IMR-90 (cell line): ENCODE data around the gene EIF4E3. TPM values are rescaled to one million over a fixed set of nuclear protein-coding genes. Genes with fewer than 3 reads are reported as not detected.

Source experiments
- ATAC-seq: fragments of 200-7000 bp; cut with Tn5 transposase; 2 replicates; pipeline ENCODE4 v1.9.1; 2020; ENCODE audit warnings: low read depth, mild to moderate bottlenecking, moderate library complexity
- BruUV-seq: library from RNA; stranded (reverse); fragments of 400-500 nt; replicated peaks from 2 replicates; lab custom pipeline; 2021; lab: Mats Ljungman, UMichigan
- CTCF ChIA-PET: fragments of 300-600 bp; formaldehyde crosslinking; extraction: SDS; loops from one replicate; lab custom pipeline; 2021; ENCODE audit warnings: antibody characterized with exemption; lab: Yijun Ruan, JAX
- POLR2A ChIA-PET: fragments of 300-600 bp; sonication (Branson Sonifier 250); formaldehyde crosslinking; loops from one replicate; lab custom pipeline; 2022; ENCODE audit warnings: antibody characterized with exemption; ENCODE audit not compliant: unreplicated experiment; lab: Charles Lee
- DNase-seq: peaks from one replicate; pipeline ENCODE4 v3.0.0; 2013
- H2AFZ ChIP-seq: replicated peaks from 2 replicates; pipeline ENCODE3; 2013; ENCODE audit warnings: low read length, mild to moderate bottlenecking; ENCODE audit not compliant: poor library complexity
- H2AK5ac ChIP-seq: 2 replicates; pipeline ENCODE4 v1.6.1; 2013; ENCODE audit warnings: low read depth, low read length, inconsistent platforms
- H2AK9ac ChIP-seq: replicated peaks from 2 replicates; pipeline ENCODE3; 2013; ENCODE audit warnings: mild to moderate bottlenecking, low read depth, low read length, moderate library complexity; ENCODE audit not compliant: poor library complexity
- H2BK120ac ChIP-seq: 2 replicates; pipeline ENCODE4 v1.6.1; 2013; ENCODE audit warnings: low read depth, low read length, inconsistent platforms
- H2BK15ac ChIP-seq: 3 replicates; pipeline ENCODE4 v1.6.1; 2013; ENCODE audit warnings: low read depth, low read length, inconsistent platforms
- H2BK20ac ChIP-seq: 2 replicates; pipeline ENCODE4 v1.6.1; 2013; ENCODE audit warnings: low read depth, mild to moderate bottlenecking, inconsistent platforms, low read length, moderate library complexity
- H2BK5ac ChIP-seq: 2 replicates; pipeline ENCODE4 v1.6.1; 2013; ENCODE audit warnings: mild to moderate bottlenecking, low read depth, low read length, inconsistent platforms; ENCODE audit not compliant: poor library complexity, severe bottlenecking
- H3K14ac ChIP-seq: replicated peaks from 2 replicates; pipeline ENCODE4 v1.6.1; 2013; ENCODE audit warnings: low read depth, low read length, inconsistent platforms
- H3K18ac ChIP-seq: 2 replicates; pipeline ENCODE4 v1.6.1; 2013; ENCODE audit warnings: low read depth, low read length, control low read depth
- H3K23ac ChIP-seq: 2 replicates; pipeline ENCODE4 v1.6.1; 2013; ENCODE audit warnings: low read depth, low read length, inconsistent platforms
- H3K27ac ChIP-seq: 2 replicates; pipeline ENCODE4 v1.5.1; 2013; ENCODE audit warnings: mild to moderate bottlenecking, control low read depth, low read length; ENCODE audit not compliant: insufficient read depth
- H3K27me3 ChIP-seq: 2 replicates; pipeline ENCODE4 v1.6.1; 2013; ENCODE audit warnings: low read length; ENCODE audit not compliant: control insufficient read depth, insufficient read depth
- H3K36me3 ChIP-seq: 2 replicates; pipeline ENCODE4 v1.6.1; 2013; ENCODE audit warnings: low read length, mixed read lengths; ENCODE audit not compliant: control insufficient read depth, insufficient read depth
- H3K4ac ChIP-seq: 2 replicates; pipeline ENCODE4 v1.6.1; 2013; ENCODE audit warnings: low read depth, low read length, inconsistent platforms
- H3K4me1 ChIP-seq: 2 replicates; pipeline ENCODE4 v1.6.1; 2013; ENCODE audit warnings: low read length, mixed read lengths; ENCODE audit not compliant: control insufficient read depth, insufficient read depth
- H3K4me2 ChIP-seq: 2 replicates; pipeline ENCODE4 v1.6.1; 2013; ENCODE audit warnings: low read depth, mild to moderate bottlenecking, control low read depth, low read length, moderate library complexity
- H3K4me3 ChIP-seq: 2 replicates; pipeline ENCODE4 v1.5.1; 2013; ENCODE audit warnings: low read depth, mild to moderate bottlenecking, control low read depth, low read length, moderate library complexity; ENCODE audit not compliant: insufficient read depth
- H3K56ac ChIP-seq: 2 replicates; pipeline ENCODE4 v1.6.1; 2013; ENCODE audit warnings: low read length, inconsistent platforms; ENCODE audit not compliant: insufficient read depth; ENCODE audit errors: extremely low read depth
- H3K79me1 ChIP-seq, 2 experiments: 2 replicates each; pipeline ENCODE4 v1.6.1; 2013; ENCODE audit warnings: low read length in 2 of 2, inconsistent platforms in 1 of 2, low read depth in 1 of 2
- H3K9ac ChIP-seq: 2 replicates; pipeline ENCODE4 v1.6.1; 2013; ENCODE audit warnings: low read depth, low read length, control low read depth
- H3K9me1 ChIP-seq: 2 replicates; pipeline ENCODE4 v1.6.1; 2013; ENCODE audit warnings: low read length, inconsistent platforms; ENCODE audit not compliant: insufficient read depth
- H3K9me3 ChIP-seq: 2 replicates; pipeline ENCODE4 v1.6.1; 2013; ENCODE audit warnings: low read length; ENCODE audit not compliant: control insufficient read depth, insufficient read depth
- H4K20me1 ChIP-seq: 2 replicates; pipeline ENCODE4 v1.6.1; 2013; ENCODE audit warnings: low read length, inconsistent platforms; ENCODE audit not compliant: insufficient read depth
- H4K5ac ChIP-seq: 2 replicates; pipeline ENCODE4 v1.6.1; 2013; ENCODE audit warnings: mild to moderate bottlenecking, low read depth, low read length, control low read depth
- H4K8ac ChIP-seq, 2 experiments: 2 replicates each; pipeline ENCODE4 v1.6.1; 2013; ENCODE audit warnings: low read depth in 2 of 2, low read length in 2 of 2, control low read depth in 1 of 2, inconsistent platforms in 1 of 2
- H4K91ac ChIP-seq: 2 replicates; pipeline ENCODE4 v1.6.1; 2013; ENCODE audit warnings: low read depth, low read length, inconsistent platforms; ENCODE audit not compliant: insufficient read depth
- BHLHE40 ChIP-seq: fragments of 150-350 bp; IDR thresholded peaks from 2 replicates; pipeline ENCODE4 v1.6.1; 2016; ENCODE audit warnings: mild to moderate bottlenecking, low read depth, low read length
- CEBPB ChIP-seq: IDR thresholded peaks from 2 replicates; pipeline ENCODE4 v1.6.1; 2012; ENCODE audit warnings: low read depth, low read length, improper control_type of control experiment
- CHD1 ChIP-seq: IDR thresholded peaks from 2 replicates; pipeline ENCODE4 v1.6.1; 2012; ENCODE audit warnings: low read depth, low read length, improper control_type of control experiment
- ELK1 ChIP-seq: fragments of 150-350 bp; IDR thresholded peaks from 2 replicates; pipeline ENCODE4 v1.6.1; 2016; ENCODE audit warnings: low read depth, mild to moderate bottlenecking, low read length, moderate library complexity, borderline replicate concordance
- FOS ChIP-seq: fragments of 150-350 bp; IDR thresholded peaks from 2 replicates; pipeline ENCODE4 v1.6.1; 2016; ENCODE audit warnings: low read depth, low read length
- MAFK ChIP-seq: IDR thresholded peaks from 2 replicates; pipeline ENCODE4 v1.6.1; 2012; ENCODE audit warnings: low read depth, low read length, improper control_type of control experiment
- MAZ ChIP-seq: IDR thresholded peaks from 2 replicates; pipeline ENCODE4 v1.6.1; 2012; ENCODE audit warnings: low read depth, mild to moderate bottlenecking, low read length, improper control_type of control experiment, moderate library complexity, borderline replicate concordance
- MXI1 ChIP-seq: IDR thresholded peaks from 2 replicates; pipeline ENCODE4 v1.6.1; 2012; ENCODE audit warnings: low read depth, mild to moderate bottlenecking, low read length, moderate library complexity, borderline replicate concordance
- NFE2L2 ChIP-seq: fragments of 150-350 bp; IDR thresholded peaks from 2 replicates; pipeline ENCODE4 v1.6.1; 2016; ENCODE audit warnings: low read depth, mild to moderate bottlenecking, low read length
- POLR2A ChIP-seq: IDR thresholded peaks from 2 replicates; pipeline ENCODE4 v1.6.1; 2012; ENCODE audit warnings: mild to moderate bottlenecking, low read depth, low read length
- RAD21 ChIP-seq: IDR thresholded peaks from 2 replicates; pipeline ENCODE4 v1.6.1; 2012; ENCODE audit warnings: low read length, improper control_type of control experiment
- RCOR1 ChIP-seq: IDR thresholded peaks from 2 replicates; pipeline ENCODE4 v1.6.1; 2012; ENCODE audit warnings: mild to moderate bottlenecking, low read length, improper control_type of control experiment; ENCODE audit not compliant: insufficient replicate concordance
- RFX5 ChIP-seq: IDR thresholded peaks from 2 replicates; pipeline ENCODE4 v1.8.0; 2012; ENCODE audit warnings: low read depth, mild to moderate bottlenecking, low read length, moderate library complexity
- SMC3 ChIP-seq: fragments of 150-350 bp; IDR thresholded peaks from 2 replicates; pipeline ENCODE4 v1.6.1; 2016; ENCODE audit warnings: low read depth, mild to moderate bottlenecking, antibody characterized with exemption, low read length, moderate library complexity
- USF2 ChIP-seq: fragments of 150-350 bp; IDR thresholded peaks from 2 replicates; pipeline ENCODE4 v1.6.1; 2017; ENCODE audit warnings: mild to moderate bottlenecking, antibody characterized with exemption, low read length, low read depth
- WGBS, 2 experiments: methylation state at CpG; one replicate each; pipeline versions ENCODE4 v1.1.5 to v1.1.7; 2013; ENCODE audit warnings: missing lambda C conversion rate in 2 of 2; ENCODE audit not compliant: insufficient read length in 1 of 2; ENCODE audit errors: extremely low coverage in 2 of 2; 5-methylcytosine and 5-hydroxymethylcytosine counted together
- dilution Hi-C: fragments of 300-500 bp; cut with HindIII; formaldehyde crosslinking; loops from one replicate; pipeline ENCODE4 v1.14.3; 2018; ENCODE audit warnings: low sequenced_read_pairs; ENCODE audit not compliant: unreplicated experiment
- in situ Hi-C: fragments of 300-500 bp; cut with MboI; formaldehyde crosslinking; loops from 3 replicates; pipeline ENCODE4 v1.14.3; 2019; ENCODE audit warnings: low sequenced_read_pairs, inconsistent platforms, mixed read lengths
- intact Hi-C: fragments of 100-400 bp; cut with micrococcal nuclease; formaldehyde crosslinking; loops from 2 replicates; pipeline ENCODE4 v1.10.0; 2022
- polyA plus RNA-seq, 3 experiments: library from polyadenylated mRNA; depleted of rRNA; stranded (reverse); fragments of >200 nt; gene quantifications; 2 replicates each; pipeline ENCODE4 v1.2.3, GENCODE V29; 2012; ENCODE audit warnings: low replicate concordance in 1 of 3
- total RNA-seq: library from RNA; depleted of rRNA; stranded (reverse); fragments of >200 nt; gene quantifications from 2 replicates; pipeline ENCODE4 v1.2.3, GENCODE V29; 2012
- TF ChIP-seq, protein P1 (sequence below): conservative IDR thresholded peaks from 2 replicates; pipeline ENCODE4 v1.5.1; 2012; ENCODE audit warnings: mild to moderate bottlenecking, low read depth, low read length, improper control_type of control experiment

EIF4E3 gene
- total and polyA plus RNA-seq, 2 of the 4 experiments (the other 2 are of a cell fraction): 0.72 to 1.1 TPM

GRCh38 chr3:71759401-71759800, 34.2 kb upstream of the EIF4E3 start:
- no peak overlapping the region for H3K9ac ChIP-seq
- no peak overlapping the region for H2BK15ac ChIP-seq
- no peak overlapping the region for H4K91ac ChIP-seq
- no peaks in the 10 kb centered on the region for H4K20me1 ChIP-seq
- no peaks in the 10 kb centered on the region for H3K4me1 ChIP-seq
- DNase-seq: no peak
- H2AK9ac ChIP-seq: no peak overlapping the region
- in situ Hi-C loops: no loop called here
- no peak overlapping the region for H3K56ac ChIP-seq
- WGBS, 2 experiments: 0% methylated on average over 1 of the region's 5 CpGs; no CpG with 5 or more reads in 1 of the 2 experiments
- H2BK5ac ChIP-seq: no peak overlapping the region
- H3K4ac ChIP-seq: no peak overlapping the region
- H3K18ac ChIP-seq: no peak overlapping the region
- no peak overlapping the region for H3K23ac ChIP-seq
- H4K8ac ChIP-seq: no peak overlapping the region
- no peak overlapping the region for H2BK120ac ChIP-seq
- H4K5ac ChIP-seq: no peak overlapping the region
- dilution Hi-C loops: no loop called here
- H3K4me2 ChIP-seq: no peak overlapping the region
- no peak overlapping the region for H2BK20ac ChIP-seq
- H3K79me1 ChIP-seq: no peaks in the 10 kb centered on the region
- no TSS peak for BruUV-seq
- H2AFZ ChIP-seq: peak overlapping the region; percentile 60
- H3K27ac ChIP-seq: no peak overlapping the region
- CTCF ChIA-PET: interaction anchor here (0.6 kb wide), 1 partner anchor 18 kb away, joined by 6 read pairs; no protein-coding TSS in a partner anchor
- no peak overlapping the region for H2AK5ac ChIP-seq
- POLR2A ChIA-PET: no interaction called here
- no peaks in the 10 kb centered on the region for H3K9me1 ChIP-seq
- H3K14ac ChIP-seq: no peak overlapping the region
- TF ChIP-seq POLR2A: no peak
- TF ChIP-seq BHLHE40: no peak
- TF ChIP-seq, protein P1, sequence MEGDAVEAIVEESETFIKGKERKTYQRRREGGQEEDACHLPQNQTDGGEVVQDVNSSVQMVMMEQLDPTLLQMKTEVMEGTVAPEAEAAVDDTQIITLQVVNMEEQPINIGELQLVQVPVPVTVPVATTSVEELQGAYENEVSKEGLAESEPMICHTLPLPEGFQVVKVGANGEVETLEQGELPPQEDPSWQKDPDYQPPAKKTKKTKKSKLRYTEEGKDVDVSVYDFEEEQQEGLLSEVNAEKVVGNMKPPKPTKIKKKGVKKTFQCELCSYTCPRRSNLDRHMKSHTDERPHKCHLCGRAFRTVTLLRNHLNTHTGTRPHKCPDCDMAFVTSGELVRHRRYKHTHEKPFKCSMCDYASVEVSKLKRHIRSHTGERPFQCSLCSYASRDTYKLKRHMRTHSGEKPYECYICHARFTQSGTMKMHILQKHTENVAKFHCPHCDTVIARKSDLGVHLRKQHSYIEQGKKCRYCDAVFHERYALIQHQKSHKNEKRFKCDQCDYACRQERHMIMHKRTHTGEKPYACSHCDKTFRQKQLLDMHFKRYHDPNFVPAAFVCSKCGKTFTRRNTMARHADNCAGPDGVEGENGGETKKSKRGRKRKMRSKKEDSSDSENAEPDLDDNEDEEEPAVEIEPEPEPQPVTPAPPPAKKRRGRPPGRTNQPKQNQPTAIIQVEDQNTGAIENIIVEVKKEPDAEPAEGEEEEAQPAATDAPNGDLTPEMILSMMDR: no peak
- TF ChIP-seq RFX5: no peak
- TF ChIP-seq ELK1: no peak
- TF ChIP-seq SMC3: no peak
- no peak for TF ChIP-seq RCOR1
- no peak for TF ChIP-seq MXI1
- no peak for TF ChIP-seq FOS
- TF ChIP-seq MAZ: no peak
- no peak for TF ChIP-seq RAD21
- no peak for TF ChIP-seq NFE2L2
- no peak for TF ChIP-seq CEBPB
- TF ChIP-seq MAFK: no peak
- no peak for TF ChIP-seq CHD1
- TF ChIP-seq USF2: no peak
- intact Hi-C loops: no loop called here
- no peaks in the 10 kb centered on the region for H3K36me3 ChIP-seq
- H3K9me3 ChIP-seq: no peaks in the 10 kb centered on the region
- ATAC-seq: no peak
- H3K27me3 ChIP-seq: peaks cover 35% of the 10 kb centered on the region
- no peak overlapping the region for H3K4me3 ChIP-seq
